Right lobe of liver (tissue), 6 donors: ENCODE data around the gene HPS4. TPM values are rescaled to one million over a fixed set of nuclear protein-coding genes. Genes with fewer than 3 reads are reported as not detected.

Experiments
- ATAC-seq, 4 donors: fragments of 200-7000 bp; cut with Tn5 transposase; one replicate each; pipeline ENCODE4 v1.9.1; 2020; ENCODE audit warnings: mild to moderate bottlenecking in 4 of 4, moderate library complexity in 4 of 4
- DNase-seq, 3 donors: peaks; one replicate each; pipeline ENCODE4 v3.0.0-alpha.2; 2020
- H3K27ac ChIP-seq, 3 donors: fragments of 200-600 bp; one replicate each; pipeline ENCODE4 v1.8.0; 2022
- H3K27me3 ChIP-seq, 2 donors: fragments of 200-600 bp; one replicate each; pipeline ENCODE4 v1.8.0; 2022
- H3K36me3 ChIP-seq, 4 donors: fragments of 200-600 bp; sonication (generic) in 1 of 4; one replicate each; pipeline versions ENCODE4 v1.5.1 to v1.8.0; 2017 to 2022; ENCODE audit warnings: control low read depth in 1 of 4
- H3K4me1 ChIP-seq, 4 donors: fragments of 200-600 bp; sonication (generic) in 1 of 4; one replicate each; pipeline versions ENCODE4 v1.5.1 to v1.8.0; 2017 to 2022; ENCODE audit warnings: control low read depth in 1 of 4
- H3K4me3 ChIP-seq, 3 donors: fragments of 200-600 bp; one replicate each; pipeline ENCODE4 v1.8.0; 2022
- H3K9me3 ChIP-seq, 4 donors: fragments of 200-600 bp; sonication (generic) in 1 of 4; one replicate each; pipeline versions ENCODE4 v1.5.1 to v1.8.0; 2017 to 2022; ENCODE audit warnings: control low read depth in 1 of 4
- CTCF ChIP-seq, 4 donors: fragments of 200-600 bp in 3 of 4; fragments of 450-650 bp in 1 of 4; IDR thresholded peaks; one replicate each; pipeline versions ENCODE4 v1.5.1 to v1.8.0; 2016 to 2022; ENCODE audit warnings: antibody characterized with exemption in 4 of 4, mild to moderate bottlenecking in 2 of 4
- POLR2A ChIP-seq: fragments of 450-650 bp; IDR thresholded peaks from one replicate; pipeline ENCODE4 v1.6.1; 2017; ENCODE audit warnings: antibody characterized with exemption, mild to moderate bottlenecking
- WGBS: methylation state at CpG from one replicate; pipeline ENCODE4 v1.1.6; 2018; ENCODE audit warnings: low coverage, low lambda C conversion rate; ENCODE audit not compliant: insufficient coverage; ENCODE audit errors: missing lambda C conversion rate; 5-methylcytosine and 5-hydroxymethylcytosine counted together
- intact Hi-C, 2 donors: fragments of 100-400 bp; cut with DNase I; formaldehyde crosslinking; loops; one replicate each; pipeline versions ENCODE4 v1.11.2 to v1.14.1; 2022
- total RNA-seq, 6 experiments: library from RNA; depleted of rRNA in 2 of 6; stranded (reverse); fragments of >200 nt in 2 of 6; fragmentation: NEBNext Ultra II Directional in 3 of 6; extraction: Animal tissue kit (Norgen Biotek cat#: 25700) in 3 of 6; gene quantifications; one replicate each; pipeline versions ENCODE4 v1.1.0 to v1.2.4, GENCODE V29; 2016 to 2023
- donor health status: DM: no; HTN: yes; CAD: no.
- donor health status: DM: no; HTN: no; CAD: no.
- donor health status: DM: no; HTN: no; CAD: no.
- donor health status: DM: no; HTN: yes; CAD: no.
- donor health status: DM: no; HTN: yes; CAD: no.

HPS4 gene
- total RNA-seq, 6 experiments from 2014 or later: 10.7 to 13.8 (median 12.6) TPM

GRCh38 chr22:26452236-26453016 is 31.2 kb downstream of the HPS4 start:
- H3K36me3 ChIP-seq: peaks cover 0 to 36% (median 11%) of the 10 kb centered on the region in 4 donors
- TF ChIP-seq POLR2A (no peak), CTCF (IDR thresholded peaks at IDR 0.05) (no peak)
- intact Hi-C loops: no loop called here
- no peaks in the 10 kb centered on the region for H3K4me1 ChIP-seq
- no peak overlapping the region for H3K4me3 ChIP-seq
- H3K9me3 ChIP-seq: no peaks in the 10 kb centered on the region
- ATAC-seq (no peak), DNase-seq (no peak)
- WGBS: 95% methylated on average over 16 of the region's 23 CpGs
- no peaks in the 10 kb centered on the region for H3K27me3 ChIP-seq
- no peak overlapping the region for H3K27ac ChIP-seq

- H3K4me1 ChIP-seq: no peaks in the 10 kb centered on the region
- no peak overlapping the region for H3K27ac ChIP-seq
- intact Hi-C loops: no loop called here
- no peaks in the 10 kb centered on the region for H3K9me3 ChIP-seq
- no peak for DNase-seq
- H3K36me3 ChIP-seq: peaks cover 0 to 29% (median 10%) of the 10 kb centered on the region in 4 donors
- no peak for TF ChIP-seq POLR2A
- TF ChIP-seq CTCF (IDR thresholded peaks at IDR 0.05): no peak
- no peaks in the 10 kb centered on the region for H3K27me3 ChIP-seq
- WGBS: 60% methylated on average over 1 of the region's 9 CpGs
- no peak overlapping the region for H3K4me3 ChIP-seq
- no peak for ATAC-seq
Measured at GRCh38 chr22:26450453-26451185, 33.0 kb downstream of the HPS4 start.

- H3K4me1 ChIP-seq: no peaks in the 10 kb centered on the region
- DNase-seq: no peak
- WGBS: no CpG with 5 or more reads among the region's 6 CpGs
- H3K27ac ChIP-seq: no peak overlapping the region
- no peaks in the 10 kb centered on the region for H3K9me3 ChIP-seq
- H3K27me3 ChIP-seq: no peaks in the 10 kb centered on the region
- intact Hi-C loops: no loop called here
- ATAC-seq: peak in 1 of 4 donors; percentile 28
- no peak overlapping the region for H3K4me3 ChIP-seq
- H3K36me3 ChIP-seq: peaks cover 0 to 25% (median 10%) of the 10 kb centered on the region in 4 donors
- TF ChIP-seq CTCF (IDR thresholded peaks at IDR 0.05) (no peak), POLR2A (no peak)
Measured at GRCh38 chr22:26448941-26449340, 34.6 kb downstream of the HPS4 start.

- no peaks in the 10 kb centered on the region for H3K27me3 ChIP-seq
- H3K36me3 ChIP-seq: peaks cover 0 to 19% (median 7%) of the 10 kb centered on the region in 4 donors
- H3K4me1 ChIP-seq: no peaks in the 10 kb centered on the region
- ATAC-seq (no peak), DNase-seq (no peak)
- no peak for TF ChIP-seq POLR2A
- TF ChIP-seq CTCF (IDR thresholded peaks at IDR 0.05): no peak
- no peak overlapping the region for H3K4me3 ChIP-seq
- intact Hi-C loops: no loop called here
- no peak overlapping the region for H3K27ac ChIP-seq
- no CpG with 5 or more reads among the region's 5 CpGs for WGBS
- H3K9me3 ChIP-seq: no peaks in the 10 kb centered on the region
Measured at GRCh38 chr22:26448334-26448733, 35.2 kb downstream of the HPS4 start.
